ENCODE results near the gene COL5A1.

DNA sequence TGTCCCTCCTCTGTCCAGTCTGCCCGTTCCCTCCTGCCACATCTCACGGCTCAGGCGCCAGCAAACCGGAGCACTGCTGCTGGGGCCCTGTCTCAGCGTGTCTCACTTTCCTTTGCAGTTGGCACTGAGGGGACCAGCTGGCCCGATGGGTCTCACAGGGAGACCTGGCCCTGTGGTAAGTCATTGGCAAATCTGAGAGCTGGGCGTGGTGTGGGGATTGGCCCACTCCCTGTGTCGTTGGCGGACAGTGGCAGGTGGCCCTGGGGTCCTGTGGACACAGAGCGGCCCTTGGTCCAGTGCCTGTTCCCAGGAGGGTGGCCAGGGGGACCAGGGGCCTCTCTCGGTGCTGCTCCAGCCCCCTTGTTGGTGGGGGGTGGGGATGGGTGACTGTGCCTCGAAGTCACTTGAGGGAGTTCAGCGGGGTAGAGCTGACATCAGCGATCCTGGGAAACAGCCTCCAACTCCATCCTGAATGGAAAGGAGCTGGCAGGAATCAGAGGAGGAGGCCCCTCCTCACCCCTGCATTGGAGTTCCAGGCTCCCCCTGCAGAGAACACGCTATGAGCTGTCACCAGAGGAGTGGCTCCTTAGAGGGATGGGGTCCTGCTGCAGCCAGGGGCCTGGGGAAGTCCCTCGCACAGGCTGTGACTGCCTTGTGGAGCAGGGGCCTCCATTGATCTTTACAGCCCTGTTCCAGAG, 111.0 kb downstream of the COL5A1 start:
- TF ChIP-seq, protein P1, sequence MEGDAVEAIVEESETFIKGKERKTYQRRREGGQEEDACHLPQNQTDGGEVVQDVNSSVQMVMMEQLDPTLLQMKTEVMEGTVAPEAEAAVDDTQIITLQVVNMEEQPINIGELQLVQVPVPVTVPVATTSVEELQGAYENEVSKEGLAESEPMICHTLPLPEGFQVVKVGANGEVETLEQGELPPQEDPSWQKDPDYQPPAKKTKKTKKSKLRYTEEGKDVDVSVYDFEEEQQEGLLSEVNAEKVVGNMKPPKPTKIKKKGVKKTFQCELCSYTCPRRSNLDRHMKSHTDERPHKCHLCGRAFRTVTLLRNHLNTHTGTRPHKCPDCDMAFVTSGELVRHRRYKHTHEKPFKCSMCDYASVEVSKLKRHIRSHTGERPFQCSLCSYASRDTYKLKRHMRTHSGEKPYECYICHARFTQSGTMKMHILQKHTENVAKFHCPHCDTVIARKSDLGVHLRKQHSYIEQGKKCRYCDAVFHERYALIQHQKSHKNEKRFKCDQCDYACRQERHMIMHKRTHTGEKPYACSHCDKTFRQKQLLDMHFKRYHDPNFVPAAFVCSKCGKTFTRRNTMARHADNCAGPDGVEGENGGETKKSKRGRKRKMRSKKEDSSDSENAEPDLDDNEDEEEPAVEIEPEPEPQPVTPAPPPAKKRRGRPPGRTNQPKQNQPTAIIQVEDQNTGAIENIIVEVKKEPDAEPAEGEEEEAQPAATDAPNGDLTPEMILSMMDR (conservative IDR thresholded peaks at IDR 0.05; ENCODE audit: low read depth in 2 of 2) = no peak
- TF ChIP-seq EZH2 (IDR thresholded peaks at IDR 0.05; ENCODE audit: low read depth, unreplicated experiment) (no peak), JUNB (IDR thresholded peaks at IDR 0.05; ENCODE audit: unreplicated experiment) (no peak), POLR2AphosphoS5 (IDR thresholded peaks at IDR 0.05; ENCODE audit: low read depth) (no peak), CREB1 (CRISPR knock-in tag; IDR thresholded peaks at IDR 0.05; ENCODE audit: low read depth) (no peak), EZH2phosphoT487 (IDR thresholded peaks at IDR 0.05; ENCODE audit: unreplicated experiment) (no peak), ZNF114 (CRISPR knock-in tag; IDR thresholded peaks at IDR 0.05) (no peak)
- TF ChIP-seq, protein P2, sequence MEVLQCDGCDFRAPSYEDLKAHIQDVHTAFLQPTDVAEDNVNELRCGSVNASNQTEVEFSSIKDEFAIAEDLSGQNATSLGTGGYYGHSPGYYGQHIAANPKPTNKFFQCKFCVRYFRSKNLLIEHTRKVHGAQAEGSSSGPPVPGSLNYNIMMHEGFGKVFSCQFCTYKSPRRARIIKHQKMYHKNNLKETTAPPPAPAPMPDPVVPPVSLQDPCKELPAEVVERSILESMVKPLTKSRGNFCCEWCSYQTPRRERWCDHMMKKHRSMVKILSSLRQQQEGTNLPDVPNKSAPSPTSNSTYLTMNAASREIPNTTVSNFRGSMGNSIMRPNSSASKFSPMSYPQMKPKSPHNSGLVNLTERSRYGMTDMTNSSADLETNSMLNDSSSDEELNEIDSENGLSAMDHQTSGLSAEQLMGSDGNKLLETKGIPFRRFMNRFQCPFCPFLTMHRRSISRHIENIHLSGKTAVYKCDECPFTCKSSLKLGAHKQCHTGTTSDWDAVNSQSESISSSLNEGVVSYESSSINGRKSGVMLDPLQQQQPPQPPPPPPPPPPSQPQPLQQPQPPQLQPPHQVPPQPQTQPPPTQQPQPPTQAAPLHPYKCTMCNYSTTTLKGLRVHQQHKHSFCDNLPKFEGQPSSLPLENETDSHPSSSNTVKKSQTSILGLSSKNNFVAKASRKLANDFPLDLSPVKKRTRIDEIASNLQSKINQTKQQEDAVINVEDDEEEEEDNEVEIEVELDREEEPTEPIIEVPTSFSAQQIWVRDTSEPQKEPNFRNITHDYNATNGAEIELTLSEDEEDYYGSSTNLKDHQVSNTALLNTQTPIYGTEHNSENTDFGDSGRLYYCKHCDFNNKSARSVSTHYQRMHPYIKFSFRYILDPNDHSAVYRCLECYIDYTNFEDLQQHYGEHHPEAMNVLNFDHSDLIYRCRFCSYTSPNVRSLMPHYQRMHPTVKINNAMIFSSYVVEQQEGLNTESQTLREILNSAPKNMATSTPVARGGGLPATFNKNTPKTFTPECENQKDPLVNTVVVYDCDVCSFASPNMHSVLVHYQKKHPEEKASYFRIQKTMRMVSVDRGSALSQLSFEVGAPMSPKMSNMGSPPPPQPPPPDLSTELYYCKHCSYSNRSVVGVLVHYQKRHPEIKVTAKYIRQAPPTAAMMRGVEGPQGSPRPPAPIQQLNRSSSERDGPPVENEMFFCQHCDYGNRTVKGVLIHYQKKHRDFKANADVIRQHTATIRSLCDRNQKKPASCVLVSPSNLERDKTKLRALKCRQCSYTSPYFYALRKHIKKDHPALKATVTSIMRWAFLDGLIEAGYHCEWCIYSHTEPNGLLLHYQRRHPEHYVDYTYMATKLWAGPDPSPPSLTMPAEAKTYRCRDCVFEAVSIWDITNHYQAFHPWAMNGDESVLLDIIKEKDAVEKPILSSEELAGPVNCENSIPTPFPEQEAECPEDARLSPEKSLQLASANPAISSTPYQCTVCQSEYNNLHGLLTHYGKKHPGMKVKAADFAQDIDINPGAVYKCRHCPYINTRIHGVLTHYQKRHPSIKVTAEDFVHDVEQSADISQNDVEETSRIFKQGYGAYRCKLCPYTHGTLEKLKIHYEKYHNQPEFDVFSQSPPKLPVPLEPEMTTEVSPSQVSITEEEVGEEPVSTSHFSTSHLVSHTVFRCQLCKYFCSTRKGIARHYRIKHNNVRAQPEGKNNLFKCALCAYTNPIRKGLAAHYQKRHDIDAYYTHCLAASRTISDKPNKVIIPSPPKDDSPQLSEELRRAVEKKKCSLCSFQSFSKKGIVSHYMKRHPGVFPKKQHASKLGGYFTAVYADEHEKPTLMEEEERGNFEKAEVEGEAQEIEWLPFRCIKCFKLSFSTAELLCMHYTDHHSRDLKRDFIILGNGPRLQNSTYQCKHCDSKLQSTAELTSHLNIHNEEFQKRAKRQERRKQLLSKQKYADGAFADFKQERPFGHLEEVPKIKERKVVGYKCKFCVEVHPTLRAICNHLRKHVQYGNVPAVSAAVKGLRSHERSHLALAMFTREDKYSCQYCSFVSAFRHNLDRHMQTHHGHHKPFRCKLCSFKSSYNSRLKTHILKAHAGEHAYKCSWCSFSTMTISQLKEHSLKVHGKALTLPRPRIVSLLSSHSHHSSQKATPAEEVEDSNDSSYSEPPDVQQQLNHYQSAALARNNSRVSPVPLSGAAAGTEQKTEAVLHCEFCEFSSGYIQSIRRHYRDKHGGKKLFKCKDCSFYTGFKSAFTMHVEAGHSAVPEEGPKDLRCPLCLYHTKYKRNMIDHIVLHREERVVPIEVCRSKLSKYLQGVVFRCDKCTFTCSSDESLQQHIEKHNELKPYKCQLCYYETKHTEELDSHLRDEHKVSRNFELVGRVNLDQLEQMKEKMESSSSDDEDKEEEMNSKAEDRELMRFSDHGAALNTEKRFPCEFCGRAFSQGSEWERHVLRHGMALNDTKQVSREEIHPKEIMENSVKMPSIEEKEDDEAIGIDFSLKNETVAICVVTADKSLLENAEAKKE (CRISPR knock-in tag; IDR thresholded peaks at IDR 0.05) = no peak
- TF ChIP-seq, protein P3, sequence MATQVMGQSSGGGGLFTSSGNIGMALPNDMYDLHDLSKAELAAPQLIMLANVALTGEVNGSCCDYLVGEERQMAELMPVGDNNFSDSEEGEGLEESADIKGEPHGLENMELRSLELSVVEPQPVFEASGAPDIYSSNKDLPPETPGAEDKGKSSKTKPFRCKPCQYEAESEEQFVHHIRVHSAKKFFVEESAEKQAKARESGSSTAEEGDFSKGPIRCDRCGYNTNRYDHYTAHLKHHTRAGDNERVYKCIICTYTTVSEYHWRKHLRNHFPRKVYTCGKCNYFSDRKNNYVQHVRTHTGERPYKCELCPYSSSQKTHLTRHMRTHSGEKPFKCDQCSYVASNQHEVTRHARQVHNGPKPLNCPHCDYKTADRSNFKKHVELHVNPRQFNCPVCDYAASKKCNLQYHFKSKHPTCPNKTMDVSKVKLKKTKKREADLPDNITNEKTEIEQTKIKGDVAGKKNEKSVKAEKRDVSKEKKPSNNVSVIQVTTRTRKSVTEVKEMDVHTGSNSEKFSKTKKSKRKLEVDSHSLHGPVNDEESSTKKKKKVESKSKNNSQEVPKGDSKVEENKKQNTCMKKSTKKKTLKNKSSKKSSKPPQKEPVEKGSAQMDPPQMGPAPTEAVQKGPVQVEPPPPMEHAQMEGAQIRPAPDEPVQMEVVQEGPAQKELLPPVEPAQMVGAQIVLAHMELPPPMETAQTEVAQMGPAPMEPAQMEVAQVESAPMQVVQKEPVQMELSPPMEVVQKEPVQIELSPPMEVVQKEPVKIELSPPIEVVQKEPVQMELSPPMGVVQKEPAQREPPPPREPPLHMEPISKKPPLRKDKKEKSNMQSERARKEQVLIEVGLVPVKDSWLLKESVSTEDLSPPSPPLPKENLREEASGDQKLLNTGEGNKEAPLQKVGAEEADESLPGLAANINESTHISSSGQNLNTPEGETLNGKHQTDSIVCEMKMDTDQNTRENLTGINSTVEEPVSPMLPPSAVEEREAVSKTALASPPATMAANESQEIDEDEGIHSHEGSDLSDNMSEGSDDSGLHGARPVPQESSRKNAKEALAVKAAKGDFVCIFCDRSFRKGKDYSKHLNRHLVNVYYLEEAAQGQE (IDR thresholded peaks at IDR 0.05; ENCODE audit: unreplicated experiment) = no peak

All from GM23338 (cell line).